HG02938 (cell line): Measurements from ENCODE around the gene EEFSEC.

Source experiments
- ATAC-seq: cut with Tn5 transposase; IDR thresholded peaks from one replicate; pipeline ENCODE4 v1.9.1; 2021; ENCODE audit warnings: mild to moderate bottlenecking, moderate library complexity; ENCODE audit not compliant: unreplicated experiment

The EEFSEC gene

GRCh38 chr3:128344052-128344735 lies 190.9 kb downstream of the EEFSEC start:
- ATAC-seq = no peak

- ATAC-seq = no peak
Measured at GRCh38 chr3:128345196-128345595, 191.9 kb downstream of the EEFSEC start.

- no peak for ATAC-seq
Measured at GRCh38 chr3:128346562-128346961, 193.3 kb downstream of the EEFSEC start.

- no peak for ATAC-seq
Measured at GRCh38 chr3:128347282-128347681, 194.0 kb downstream of the EEFSEC start.

GRCh38 chr3:128348075-128348474 lies 194.8 kb downstream of the EEFSEC start:
- ATAC-seq = no peak

GRCh38 chr3:128348805-128349531 lies 195.7 kb downstream of the EEFSEC start:
- no peak for ATAC-seq

- no peak for ATAC-seq
Measured at GRCh38 chr3:128349963-128350599, 196.8 kb downstream of the EEFSEC start.

- ATAC-seq = no peak
Measured at GRCh38 chr3:128351546-128351945, 198.3 kb downstream of the EEFSEC start.

- ATAC-seq = no peak
Measured at GRCh38 chr3:128352326-128352725, 199.0 kb downstream of the EEFSEC start.

- no peak for ATAC-seq
Measured at GRCh38 chr3:128353361-128353965, 200.2 kb downstream of the EEFSEC start.

GRCh38 chr3:128353991-128354687 lies 200.9 kb downstream of the EEFSEC start:
- no peak for ATAC-seq

- no peak for ATAC-seq
Measured at GRCh38 chr3:128354788-128355542, 201.7 kb downstream of the EEFSEC start.

GRCh38 chr3:128355543-128355919 lies 202.2 kb downstream of the EEFSEC start:
- no peak for ATAC-seq

GRCh38 chr3:128356822-128357221 lies 203.5 kb downstream of the EEFSEC start:
- ATAC-seq = no peak

- no peak for ATAC-seq
Measured at GRCh38 chr3:128357538-128357937, 204.3 kb downstream of the EEFSEC start.

GRCh38 chr3:128358156-128358895 lies 205.0 kb downstream of the EEFSEC start:
- ATAC-seq = no peak

GRCh38 chr3:128359060-128359664 lies 205.9 kb downstream of the EEFSEC start:
- ATAC-seq = no peak

- no peak for ATAC-seq
Measured at GRCh38 chr3:128359846-128360642, 206.8 kb downstream of the EEFSEC start.
